ENCODE data around the gene USP3.
A peak's percentile ranks its signal among the peaks of the same experiment; 100 is the strongest.

Gene USP3

GRCh38 chr15:63504247-63504978 lies at the start of gene USP3:
TSS of gene USP3 (plus strand) at chr15:63504593. CDS start at chr15:63504740, 147 bp downstream.
- DNase-seq (ENCODE audit: low spot score): peak; percentile 64

- DNase-seq (ENCODE audit: low spot score): no peak
Measured at GRCh38 chr15:63456258-63456657, 48.1 kb upstream of the USP3 start.

- DNase-seq (ENCODE audit: low spot score): no peak
Measured at GRCh38 chr15:63457379-63457778, 47.0 kb upstream of the USP3 start.

- DNase-seq (ENCODE audit: low spot score): no peak
Measured at GRCh38 chr15:63458026-63458425, 46.4 kb upstream of the USP3 start.

- no peak for DNase-seq (ENCODE audit: low spot score)
Measured at GRCh38 chr15:63458794-63459395, 45.5 kb upstream of the USP3 start.

GRCh38 chr15:63460210-63461155 lies 43.9 kb upstream of the USP3 start:
- DNase-seq (ENCODE audit: low spot score): no peak

GRCh38 chr15:63461230-63461985 lies 43.0 kb upstream of the USP3 start:
- DNase-seq (ENCODE audit: low spot score): no peak

GRCh38 chr15:63462088-63462487 lies 42.3 kb upstream of the USP3 start:
- DNase-seq (ENCODE audit: low spot score): no peak

- no peak for DNase-seq (ENCODE audit: low spot score)
Measured at GRCh38 chr15:63463036-63463435, 41.4 kb upstream of the USP3 start.

GRCh38 chr15:63463793-63464192 lies 40.6 kb upstream of the USP3 start:
- DNase-seq (ENCODE audit: low spot score): no peak

GRCh38 chr15:63465104-63465503 lies 39.3 kb upstream of the USP3 start:
- peak; percentile 56 for DNase-seq (ENCODE audit: low spot score)

- no peak for DNase-seq (ENCODE audit: low spot score)
Measured at GRCh38 chr15:63466378-63467192, 37.8 kb upstream of the USP3 start.

- no peak for DNase-seq (ENCODE audit: low spot score)
Measured at GRCh38 chr15:63469190-63469589, 35.2 kb upstream of the USP3 start.

- no peak for DNase-seq (ENCODE audit: low spot score)
Measured at GRCh38 chr15:63469984-63470383, 34.4 kb upstream of the USP3 start.

- no peak for DNase-seq (ENCODE audit: low spot score)
Measured at GRCh38 chr15:63473007-63473748, 31.2 kb upstream of the USP3 start.

- DNase-seq (ENCODE audit: low spot score): no peak
Measured at GRCh38 chr15:63473749-63473998, 30.7 kb upstream of the USP3 start.

GRCh38 chr15:63473999-63474809 lies 30.2 kb upstream of the USP3 start:
- peak; percentile 12 for DNase-seq (ENCODE audit: low spot score)

- no peak for DNase-seq (ENCODE audit: low spot score)
Measured at GRCh38 chr15:63474810-63475316, 29.5 kb upstream of the USP3 start.

- no peak for DNase-seq (ENCODE audit: low spot score)
Measured at GRCh38 chr15:63475707-63476106, 28.7 kb upstream of the USP3 start.

- DNase-seq (ENCODE audit: low spot score): peak; percentile 68
Measured at GRCh38 chr15:63476229-63476632, 28.2 kb upstream of the USP3 start.
